T-helper 1 cell treated with Interleukin-12 subunit alpha and Interleukin-12 subunit beta and Interleukin-4 antibody, amounts not matched to agents 30 μg/mL and 1 μg/mL, for 36 hours (primary cell): Measurements from ENCODE around the gene MCM5.
A peak's percentile ranks its signal among the peaks of the same experiment; 100 is the strongest.
"Not testable (repeated sequence)": the region's sequence is repeated elsewhere in the genome, so short reads cannot be mapped to it uniquely, and the experiment has no call there.

Source experiments
- H3K27ac Mint-ChIP-seq: one replicate; pipeline ENCODE4 v1.8.0; 2021; ENCODE audit warnings: mild to moderate bottlenecking, mixed read lengths
- H3K27me3 Mint-ChIP-seq: one replicate; pipeline ENCODE4 v1.8.0; 2021; ENCODE audit warnings: low read depth, mixed read lengths
- H3K36me3 Mint-ChIP-seq: one replicate; pipeline ENCODE4 v1.8.0; 2021; ENCODE audit warnings: low read depth, mixed read lengths
- H3K4me1 Mint-ChIP-seq: one replicate; pipeline ENCODE4 v1.8.0; 2021; ENCODE audit warnings: low read depth, mixed read lengths
- H3K4me3 Mint-ChIP-seq: one replicate; pipeline ENCODE4 v1.8.0; 2021; ENCODE audit warnings: mild to moderate bottlenecking, moderate library complexity, mixed read lengths
- H3K9me3 Mint-ChIP-seq: one replicate; pipeline ENCODE4 v1.8.0; 2021; ENCODE audit warnings: mixed read lengths

Gene MCM5

DNA sequence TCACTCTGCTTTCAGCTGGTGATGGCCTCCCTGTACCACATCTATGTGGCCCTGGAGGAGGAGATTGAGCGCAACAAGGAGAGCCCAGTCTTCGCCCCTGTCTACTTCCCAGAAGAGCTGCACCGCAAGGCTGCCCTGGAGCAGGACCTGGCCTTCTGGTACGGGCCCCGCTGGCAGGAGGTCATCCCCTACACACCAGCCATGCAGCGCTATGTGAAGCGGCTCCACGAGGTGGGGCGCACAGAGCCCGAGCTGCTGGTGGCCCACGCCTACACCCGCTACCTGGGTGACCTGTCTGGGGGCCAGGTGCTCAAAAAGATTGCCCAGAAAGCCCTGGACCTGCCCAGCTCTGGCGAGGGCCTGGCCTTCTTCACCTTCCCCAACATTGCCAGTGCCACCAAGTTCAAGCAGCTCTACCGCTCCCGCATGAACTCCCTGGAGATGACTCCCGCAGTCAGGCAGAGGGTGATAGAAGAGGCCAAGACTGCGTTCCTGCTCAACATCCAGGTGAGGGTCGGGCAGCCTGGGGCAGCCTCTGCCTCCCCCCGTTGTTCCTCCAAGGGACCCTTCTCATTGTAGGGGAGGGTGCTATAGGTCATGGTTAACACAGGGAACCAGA is 13.2 kb upstream of the MCM5 start:
- H3K27me3 Mint-ChIP-seq: peaks cover 24% of the 10 kb centered on the region
- H3K27ac Mint-ChIP-seq: no peak overlapping the region
- H3K36me3 Mint-ChIP-seq: no peaks in the 10 kb centered on the region
- H3K4me1 Mint-ChIP-seq: peaks cover 1% of the 10 kb centered on the region
- H3K9me3 Mint-ChIP-seq: no peaks in the 10 kb centered on the region
- no peak overlapping the region for H3K4me3 Mint-ChIP-seq

DNA sequence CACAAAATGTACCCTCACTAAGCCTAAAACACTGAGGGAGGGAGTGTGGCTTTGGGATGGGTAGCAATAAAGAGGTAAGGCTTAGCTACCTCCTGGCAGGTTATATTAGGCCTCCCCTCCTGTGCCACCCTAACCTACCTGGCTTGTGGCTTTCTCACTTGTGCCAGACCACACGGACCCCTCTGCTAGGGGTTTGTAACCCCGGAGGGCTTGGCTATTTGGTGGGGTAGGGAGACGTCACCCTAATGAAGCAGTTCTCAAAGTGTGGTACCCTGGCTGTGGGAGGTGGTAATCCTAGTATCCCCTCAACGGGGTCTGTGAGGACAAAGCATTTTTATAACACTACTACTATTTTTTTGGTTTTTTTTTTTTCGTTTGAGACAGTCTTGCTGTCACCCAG is 9.0 kb upstream of the MCM5 start:
- Mint-ChIP-seq H3K4me3 (no peak overlapping the region), H3K9me3 (no peaks in the 10 kb centered on the region), H3K36me3 (no peaks in the 10 kb centered on the region), H3K27ac (no peak overlapping the region), H3K27me3 (peaks cover 5% of the 10 kb centered on the region), H3K4me1 (no peaks in the 10 kb centered on the region)

DNA sequence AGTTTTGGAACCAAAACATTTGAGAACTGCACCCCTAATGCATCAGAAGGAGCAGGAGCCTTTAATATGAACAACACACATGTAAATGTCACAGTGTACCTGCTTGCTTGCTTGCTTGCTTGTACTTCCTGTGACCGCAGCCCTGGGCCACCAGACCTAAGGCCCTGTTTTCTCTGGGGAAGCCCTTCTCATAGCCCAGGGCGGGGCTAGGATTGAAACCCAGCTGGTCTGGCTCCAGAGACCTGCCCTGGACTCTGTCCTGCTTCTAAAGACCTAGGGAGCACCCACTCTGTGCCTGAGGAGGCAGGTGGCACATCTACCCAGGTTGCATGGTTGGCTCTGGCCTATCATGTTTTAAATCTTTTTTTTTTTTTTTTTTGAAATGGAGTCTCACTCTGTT is 7.6 kb upstream of the MCM5 start:
- Mint-ChIP-seq H3K27me3 (peaks cover 5% of the 10 kb centered on the region), H3K36me3 (no peaks in the 10 kb centered on the region), H3K27ac (no peak overlapping the region), H3K4me3 (no peak overlapping the region), H3K4me1 (no peaks in the 10 kb centered on the region), H3K9me3 (no peaks in the 10 kb centered on the region)

DNA sequence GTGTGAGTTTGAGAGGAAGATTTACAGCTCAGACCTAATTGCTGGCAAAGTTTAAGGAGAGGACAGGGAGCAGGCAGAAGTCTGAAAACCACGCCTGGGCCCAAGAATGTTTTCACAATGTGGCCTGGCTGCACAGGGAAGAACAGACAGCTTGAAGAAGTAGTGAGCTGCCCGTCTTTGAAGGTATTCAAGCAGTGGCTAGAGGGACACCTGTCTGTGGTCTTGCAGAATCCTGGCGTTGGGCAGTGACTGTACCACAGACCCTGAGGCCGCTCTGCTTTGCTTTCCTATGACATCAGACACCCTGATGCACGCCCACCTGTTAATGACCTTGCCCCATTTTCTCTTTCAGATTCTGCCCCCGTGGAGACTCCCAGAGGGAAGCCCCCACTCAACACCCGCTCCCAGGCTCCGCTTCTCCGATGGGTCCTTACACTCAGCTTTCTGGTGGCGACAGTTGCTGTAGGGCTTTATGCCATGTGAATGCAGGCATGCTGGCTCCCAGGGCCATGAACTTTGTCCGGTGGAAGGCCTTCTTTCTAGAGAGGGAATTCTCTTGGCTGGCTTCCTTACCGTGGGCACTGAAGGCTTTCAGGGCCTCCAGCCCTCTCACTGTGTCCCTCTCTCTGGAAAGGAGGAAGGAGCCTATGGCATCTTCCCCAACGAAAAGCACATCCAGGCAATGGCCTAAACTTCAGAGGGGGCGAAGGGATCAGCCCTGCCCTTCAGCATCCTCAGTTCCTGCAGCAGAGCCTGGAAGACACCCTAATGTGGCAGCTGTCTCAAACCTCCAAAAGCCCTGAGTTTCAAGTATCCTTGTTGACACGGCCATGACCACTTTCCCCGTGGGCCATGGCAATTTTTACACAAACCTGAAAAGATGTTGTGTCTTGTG is 6.6 kb upstream of the MCM5 start:
- Mint-ChIP-seq H3K9me3 (no peaks in the 10 kb centered on the region), H3K27me3 (peaks cover 5% of the 10 kb centered on the region), H3K4me3 (no peak overlapping the region), H3K27ac (no peak overlapping the region), H3K36me3 (no peaks in the 10 kb centered on the region), H3K4me1 (no peaks in the 10 kb centered on the region)

DNA sequence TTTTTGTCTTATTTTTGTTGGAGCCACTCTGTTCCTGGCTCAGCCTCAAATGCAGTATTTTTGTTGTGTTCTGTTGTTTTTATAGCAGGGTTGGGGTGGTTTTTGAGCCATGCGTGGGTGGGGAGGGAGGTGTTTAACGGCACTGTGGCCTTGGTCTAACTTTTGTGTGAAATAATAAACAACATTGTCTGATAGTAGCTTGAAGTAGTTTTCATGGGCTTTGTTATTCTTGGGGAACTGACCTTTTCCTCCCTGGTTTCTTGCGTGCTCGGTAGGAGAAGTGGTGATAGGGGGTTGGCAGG is 6.0 kb upstream of the MCM5 start:
- peaks cover 5% of the 10 kb centered on the region for H3K27me3 Mint-ChIP-seq
- no peaks in the 10 kb centered on the region for H3K36me3 Mint-ChIP-seq
- H3K27ac Mint-ChIP-seq: no peak overlapping the region
- no peaks in the 10 kb centered on the region for H3K9me3 Mint-ChIP-seq
- H3K4me3 Mint-ChIP-seq: no peak overlapping the region
- no peaks in the 10 kb centered on the region for H3K4me1 Mint-ChIP-seq

DNA sequence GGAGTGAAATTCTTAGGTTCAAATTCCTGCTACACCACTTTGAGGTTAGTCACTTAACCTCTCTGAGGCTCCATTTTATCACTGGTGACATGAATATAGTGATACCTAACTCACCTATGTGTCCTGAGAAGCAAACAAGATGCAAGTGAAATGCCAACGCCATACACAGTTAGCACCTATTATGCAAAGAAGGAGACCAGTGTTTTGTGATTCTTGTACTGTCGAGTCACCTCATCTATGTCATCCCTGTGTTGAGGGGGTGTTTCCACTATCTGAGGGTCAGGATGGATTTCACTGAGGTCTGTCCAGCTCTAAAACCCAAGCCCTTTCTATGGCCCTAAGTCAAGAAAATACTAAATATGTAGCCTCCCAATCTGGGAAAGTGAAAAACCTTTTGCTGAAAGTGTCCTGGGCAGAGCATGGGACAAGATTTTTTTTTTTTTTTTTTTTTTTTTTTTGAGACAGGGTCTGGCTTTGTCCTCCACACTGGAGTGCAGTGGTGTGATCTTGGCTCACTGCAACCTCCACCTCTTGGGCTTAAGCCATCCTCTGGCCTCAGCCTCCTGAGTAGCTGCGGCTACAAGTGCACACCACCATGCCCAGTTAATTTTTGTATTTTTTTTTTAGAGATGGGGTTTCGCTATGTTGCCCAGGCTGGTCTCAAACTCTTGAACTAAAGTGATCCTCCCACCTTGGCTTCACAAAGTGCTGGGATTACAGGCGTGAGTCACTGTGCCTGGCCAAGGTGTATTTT is 5.0 kb upstream of the MCM5 start:
- H3K27me3 Mint-ChIP-seq: peaks cover 1% of the 10 kb centered on the region
- peaks cover 3% of the 10 kb centered on the region for H3K4me1 Mint-ChIP-seq
- no peak overlapping the region for H3K4me3 Mint-ChIP-seq
- H3K36me3 Mint-ChIP-seq: peaks cover 2% of the 10 kb centered on the region
- no peaks in the 10 kb centered on the region for H3K9me3 Mint-ChIP-seq
- H3K27ac Mint-ChIP-seq: no peak overlapping the region

DNA sequence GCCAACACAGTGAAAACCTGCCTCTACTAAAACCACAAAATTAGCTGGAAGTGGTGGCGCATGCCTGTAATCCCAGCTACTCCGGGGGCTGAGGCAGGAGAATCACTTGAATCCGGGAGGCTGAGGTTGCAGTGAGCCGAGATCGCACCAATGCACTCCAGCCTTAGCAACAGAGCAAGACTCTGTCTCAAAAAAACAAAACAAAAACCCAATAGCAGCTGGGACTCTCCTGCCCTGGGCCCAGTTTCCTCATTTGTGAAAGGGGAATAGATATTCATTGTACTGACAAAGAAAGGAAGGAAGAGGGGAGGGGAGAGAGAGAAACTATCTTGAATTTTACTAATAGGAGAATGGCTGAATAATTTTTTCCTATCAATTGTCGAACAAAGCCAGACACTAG is 3.3 kb upstream of the MCM5 start:
- Mint-ChIP-seq H3K36me3 (peaks cover 10% of the 10 kb centered on the region), H3K4me1 (peaks cover 11% of the 10 kb centered on the region)
- H3K27ac Mint-ChIP-seq, H3K4me3 Mint-ChIP-seq, H3K9me3 Mint-ChIP-seq, H3K27me3 Mint-ChIP-seq: not testable (repeated sequence)

DNA sequence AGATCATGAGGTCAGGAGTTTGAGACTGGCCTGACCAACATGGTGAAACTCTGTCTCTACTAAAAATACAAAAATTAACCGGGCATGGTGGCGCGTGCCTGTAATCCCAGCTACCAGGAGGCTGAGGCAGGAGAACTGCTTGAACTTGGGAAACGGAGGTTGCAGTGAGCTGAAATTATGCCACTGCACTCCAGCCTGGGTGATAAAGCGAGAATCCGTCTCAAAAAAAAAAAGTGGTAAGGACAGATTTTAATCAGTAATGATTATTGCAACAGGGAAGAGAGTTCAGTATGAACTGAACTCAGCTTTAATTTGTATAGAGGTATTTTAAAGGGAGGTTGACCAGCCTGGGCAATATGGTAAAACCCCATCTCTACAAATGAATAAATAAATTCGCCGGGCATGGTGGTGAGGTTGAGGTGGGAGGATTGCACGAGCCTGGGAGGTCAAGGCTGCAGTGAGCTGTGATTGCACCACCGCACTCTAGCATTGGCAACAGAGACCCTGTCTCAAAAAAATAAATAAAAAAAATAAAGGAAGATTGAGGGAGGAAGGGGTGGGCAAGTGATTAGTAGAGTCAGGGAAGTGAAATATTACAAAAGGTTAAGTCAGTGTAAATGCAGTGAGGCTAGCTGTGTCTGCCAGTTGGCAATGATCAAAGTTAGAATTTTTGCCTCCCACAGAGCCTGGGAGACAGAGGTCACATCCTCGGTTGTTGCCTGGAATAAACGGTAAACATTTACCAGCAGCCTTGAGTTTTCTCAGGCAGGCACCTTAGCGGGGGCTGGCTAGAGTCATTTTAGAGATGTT is 2.6 kb upstream of the MCM5 start:
- Mint-ChIP-seq H3K27me3 (no peaks in the 10 kb centered on the region), H3K4me1 (peaks cover 16% of the 10 kb centered on the region), H3K9me3 (no peaks in the 10 kb centered on the region), H3K27ac (no peak overlapping the region), H3K36me3 (peaks cover 10% of the 10 kb centered on the region), H3K4me3 (no peak overlapping the region)

DNA sequence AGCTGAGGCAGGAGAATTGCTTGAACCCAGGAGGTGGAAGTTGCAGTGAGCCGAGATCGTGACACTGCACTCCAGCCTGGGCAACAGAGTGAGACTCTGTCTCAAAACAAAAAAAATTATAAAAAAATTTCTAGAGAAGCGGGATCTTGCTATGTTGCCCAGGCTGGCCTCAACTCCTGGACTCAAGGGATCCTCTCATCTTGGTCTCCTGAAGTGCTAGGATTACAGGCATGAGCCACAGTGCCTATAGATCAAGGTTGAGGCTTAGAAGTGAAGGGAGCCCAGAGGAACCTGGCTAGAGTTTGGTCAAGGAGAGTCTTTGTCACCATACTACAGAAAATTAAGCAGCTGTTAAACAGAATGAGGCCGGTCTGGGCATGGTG is 1.4 kb upstream of the MCM5 start:
- H3K9me3 Mint-ChIP-seq: no peaks in the 10 kb centered on the region

DNA sequence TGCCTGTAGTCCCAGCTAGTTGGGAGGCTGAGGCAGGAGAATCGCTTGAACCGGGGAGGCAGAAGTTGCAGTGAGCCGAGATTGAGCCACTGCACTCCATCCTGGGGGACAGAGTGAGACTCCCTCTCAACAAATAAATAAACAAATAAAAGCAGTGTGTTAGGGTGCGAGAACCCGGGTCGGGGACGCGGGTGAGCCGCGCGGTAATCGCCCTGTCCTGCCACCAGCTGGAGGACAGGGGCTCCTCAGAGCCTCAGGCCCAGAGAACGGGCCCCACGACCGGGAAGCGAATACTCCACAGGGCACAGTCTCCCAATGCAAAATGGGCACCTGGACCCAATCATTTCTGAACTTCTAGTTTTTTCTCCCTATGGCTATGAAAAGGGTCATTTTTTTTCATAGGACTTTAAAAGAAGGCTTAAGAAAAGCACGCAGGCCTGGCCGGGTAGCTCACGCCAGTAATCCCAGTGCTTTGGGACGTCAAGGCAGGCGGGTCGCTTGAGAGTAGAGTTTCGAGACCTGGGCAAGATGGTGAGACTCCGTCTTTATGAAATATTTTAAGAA is 744 bp upstream of the MCM5 start:
- peak overlapping the region; percentile 99 for H3K4me3 Mint-ChIP-seq
- H3K27me3 Mint-ChIP-seq: no peaks in the 10 kb centered on the region
- peak overlapping the region; percentile 98 for H3K27ac Mint-ChIP-seq
- no peaks in the 10 kb centered on the region for H3K9me3 Mint-ChIP-seq
- peaks cover 24% of the 10 kb centered on the region for H3K4me1 Mint-ChIP-seq
- peaks cover 17% of the 10 kb centered on the region for H3K36me3 Mint-ChIP-seq

More for the DNA sequence above, 1.4 kb upstream of the MCM5 start:
- peaks cover 24% of the 10 kb centered on the region for H3K4me1 Mint-ChIP-seq
- H3K36me3 Mint-ChIP-seq: peaks cover 11% of the 10 kb centered on the region
- H3K27me3 Mint-ChIP-seq: no peaks in the 10 kb centered on the region
- H3K27ac Mint-ChIP-seq: peak overlapping the region; percentile 63
- peak overlapping the region; percentile 99 for H3K4me3 Mint-ChIP-seq

DNA sequence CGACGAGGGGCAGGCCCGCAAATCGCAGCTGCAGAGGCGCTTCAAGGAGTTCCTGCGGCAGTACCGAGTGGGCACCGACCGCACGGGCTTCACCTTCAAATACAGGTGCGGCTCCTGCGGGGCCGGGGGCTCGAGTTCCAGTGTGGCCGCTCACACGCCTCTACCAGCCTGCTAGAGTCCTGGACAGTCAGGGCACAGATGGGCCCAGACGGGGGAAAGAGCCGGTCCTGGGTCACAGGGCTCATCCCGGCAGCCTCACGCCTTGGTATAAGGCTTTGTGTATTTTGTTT is 506 bp downstream of the MCM5 start:
- Mint-ChIP-seq H3K27ac (peak overlapping the region; percentile 31), H3K36me3 (peaks cover 21% of the 10 kb centered on the region), H3K4me1 (peaks cover 24% of the 10 kb centered on the region), H3K4me3 (peak overlapping the region; percentile 99), H3K9me3 (no peaks in the 10 kb centered on the region), H3K27me3 (no peaks in the 10 kb centered on the region)

DNA sequence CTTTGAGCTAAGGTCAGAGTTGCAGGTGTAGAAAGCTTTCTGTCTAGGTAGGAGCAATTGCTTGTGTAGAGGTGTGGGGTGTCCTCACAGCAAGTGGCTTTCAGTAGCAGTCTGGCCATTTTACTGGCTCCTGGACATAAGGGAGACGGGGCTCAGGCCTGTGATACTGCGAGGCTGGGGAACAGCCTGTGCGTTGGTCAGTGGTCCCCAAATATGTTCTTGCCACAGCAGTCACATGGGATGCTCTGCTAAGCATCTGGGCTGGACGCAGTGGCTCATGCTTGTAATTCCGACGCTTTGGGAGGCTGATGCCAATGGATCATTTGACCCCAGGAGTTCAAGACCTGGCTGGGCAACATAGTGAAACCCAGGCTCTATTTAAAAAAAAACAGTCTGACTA is 1.9 kb downstream of the MCM5 start:
- H3K4me1 Mint-ChIP-seq: peaks cover 27% of the 10 kb centered on the region
- H3K9me3 Mint-ChIP-seq: no peaks in the 10 kb centered on the region
- H3K27ac Mint-ChIP-seq: peak overlapping the region; percentile 84
- peak overlapping the region; percentile 92 for H3K4me3 Mint-ChIP-seq
- peaks cover 28% of the 10 kb centered on the region for H3K36me3 Mint-ChIP-seq
- H3K27me3 Mint-ChIP-seq: no peaks in the 10 kb centered on the region

DNA sequence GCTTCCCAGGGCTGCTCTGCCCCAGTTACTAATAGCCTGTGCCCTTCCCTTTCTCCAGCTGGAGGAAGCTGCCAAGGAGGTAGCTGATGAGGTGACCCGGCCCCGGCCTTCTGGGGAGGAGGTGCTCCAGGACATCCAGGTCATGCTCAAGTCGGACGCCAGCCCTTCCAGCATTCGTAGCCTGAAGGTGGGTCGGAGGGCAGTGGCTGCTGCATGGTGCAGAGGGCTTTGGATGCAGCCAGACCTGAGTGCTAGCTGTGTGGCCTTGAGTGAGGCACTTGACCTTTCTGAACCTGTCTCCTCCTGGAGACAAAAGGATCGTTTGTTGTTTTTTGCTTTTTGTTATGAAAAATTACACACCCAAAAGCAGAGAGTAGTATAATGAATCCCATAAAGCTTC is 3.4 kb downstream of the MCM5 start:
- Mint-ChIP-seq H3K4me3 (no peak overlapping the region), H3K27ac (no peak overlapping the region), H3K36me3 (peaks cover 41% of the 10 kb centered on the region), H3K27me3 (no peaks in the 10 kb centered on the region), H3K9me3 (no peaks in the 10 kb centered on the region), H3K4me1 (peaks cover 36% of the 10 kb centered on the region)

DNA sequence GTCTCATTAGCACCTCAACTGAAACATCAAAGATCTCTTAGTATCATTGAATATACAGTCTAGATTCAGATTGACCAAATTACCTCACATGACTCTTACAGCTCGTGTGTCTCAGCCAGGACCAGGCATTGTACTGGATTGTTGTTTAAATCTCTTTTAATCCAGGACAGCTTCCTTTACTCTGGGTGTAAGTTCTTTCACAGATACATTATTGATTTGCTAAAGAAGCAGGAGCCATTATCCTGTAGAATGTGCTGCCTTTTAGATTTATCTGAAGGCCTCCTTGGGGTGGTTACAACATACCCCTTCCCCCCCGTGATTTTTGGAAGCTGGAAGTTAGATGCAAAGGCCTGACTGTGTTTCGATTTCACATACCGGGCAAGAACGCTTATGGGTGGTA is 4.2 kb downstream of the MCM5 start:
- no peak overlapping the region for H3K4me3 Mint-ChIP-seq
- no peaks in the 10 kb centered on the region for H3K9me3 Mint-ChIP-seq
- peaks cover 41% of the 10 kb centered on the region for H3K36me3 Mint-ChIP-seq
- H3K4me1 Mint-ChIP-seq: peaks cover 36% of the 10 kb centered on the region
- no peaks in the 10 kb centered on the region for H3K27me3 Mint-ChIP-seq
- H3K27ac Mint-ChIP-seq: no peak overlapping the region
